ENCODE measurements around the gene DNAH2. TPM values are rescaled to one million over a fixed set of nuclear protein-coding genes. Genes with fewer than 3 reads are reported as not detected.

DNAH2 gene
- total and polyA plus RNA-seq, 2 of the 13 experiments (the other 11 are each of a cell fraction or from before 2014, with no cell fraction given) = not detected

- TF ChIP-seq FOXA1 (IDR thresholded peaks at IDR 0.05) (no peak), FOXA1 (CRISPR knock-in tag; IDR thresholded peaks at IDR 0.05) (peak; percentile 87), ZNF350 (CRISPR knock-in tag; IDR thresholded peaks at IDR 0.05; ENCODE audit: borderline replicate concordance, low read depth) (peak; percentile 31; the same call in 1 of the 2 replicates), KDM3A (CRISPR knock-in tag; IDR thresholded peaks at IDR 0.05; ENCODE audit: low read depth) (peak; percentile 92), ZNF431 (CRISPR knock-in tag; IDR thresholded peaks at IDR 0.05; ENCODE audit: borderline replicate concordance, low read depth) (no peak)
- TF ChIP-seq, protein P1, sequence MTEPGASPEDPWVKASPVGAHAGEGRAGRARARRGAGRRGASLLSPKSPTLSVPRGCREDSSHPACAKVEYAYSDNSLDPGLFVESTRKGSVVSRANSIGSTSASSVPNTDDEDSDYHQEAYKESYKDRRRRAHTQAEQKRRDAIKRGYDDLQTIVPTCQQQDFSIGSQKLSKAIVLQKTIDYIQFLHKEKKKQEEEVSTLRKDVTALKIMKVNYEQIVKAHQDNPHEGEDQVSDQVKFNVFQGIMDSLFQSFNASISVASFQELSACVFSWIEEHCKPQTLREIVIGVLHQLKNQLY (CRISPR knock-in tag; IDR thresholded peaks at IDR 0.05) = no peak
Measured at GRCh38 chr17:7851438-7852261, 134.1 kb downstream of the DNAH2 start (continued).

- H4K20me1 ChIP-seq (ENCODE audit: insufficient read depth, low read length) = peaks cover 7% of the 10 kb centered on the region
- no peak overlapping the region for H2AFZ ChIP-seq (ENCODE audit: low read length)
- WGBS (ENCODE audit: low lambda C conversion rate) = 98% methylated on average over 18 of the region's 20 CpGs
- H3K9me3 ChIP-seq (ENCODE audit: low read length) = no peaks in the 10 kb centered on the region
- no peak overlapping the region for H3K27ac ChIP-seq (ENCODE audit: extremely low read length, insufficient read depth, low read length)
- no TSS peak for BruUV-seq (replicated peaks)
- DNase-seq (ENCODE audit: low spot score) (no peak), FAIRE-seq (no peak), ATAC-seq (no peak)
- H3K79me2 ChIP-seq (ENCODE audit: insufficient read depth, low read length) = no peaks in the 10 kb centered on the region
- peaks cover 27 to 42% of the 10 kb centered on the region in 2 experiments for H3K36me3 ChIP-seq (replicated peaks in 1 of 2; ENCODE audit: control insufficient read depth in 1 of 2, insufficient read depth in 2 of 2, low read length in 2 of 2)
- H3K4me2 ChIP-seq (ENCODE audit: low read depth, low read length) = no peak overlapping the region
- CTCF ChIA-PET (ENCODE audit: low intra/inter-chr PET ratio, low total read pairs) = interaction anchor here (1.2 to 2.7 kb wide), 4 partner anchors 17 to 45 kb away, joined by 4 to 28 read pairs (median 5); no protein-coding TSS in a partner anchor
- H3K27me3 ChIP-seq (ENCODE audit: control insufficient read depth in 1 of 2, insufficient read depth in 2 of 2, low read length in 2 of 2) = no peaks in the 10 kb centered on the region
- intact Hi-C loops (cut with micrococcal nuclease; ENCODE audit: unreplicated experiment) (no loop called here), in situ Hi-C loops (cut with HindIII; ENCODE audit: extremely low pct_ligation_motif_present, low pct_unique_long_range_greater_than_20kb) (no loop called here)
- peaks cover 15% of the 10 kb centered on the region for H3K4me1 ChIP-seq (ENCODE audit: insufficient read depth, low read length)
- no peak overlapping the region for H3K4me3 ChIP-seq (replicated peaks in 1 of 3; ENCODE audit: insufficient read depth in 1 of 3, low read depth in 2 of 3, low read length in 3 of 3)
- POLR2A ChIA-PET = no interaction called here
- no peak overlapping the region for H3K9ac ChIP-seq (ENCODE audit: insufficient read depth, low read depth, low read length)
- 0 out of 2 replicates have a peak, but pooled peaks have one; percentile 12 for TF ChIP-seq ZNF598 (CRISPR knock-in tag; IDR thresholded peaks at IDR 0.05; ENCODE audit: borderline replicate concordance)
- no peak for TF ChIP-seq ZNF414 (CRISPR knock-in tag; IDR thresholded peaks at IDR 0.05)
- no peak for TF ChIP-seq CCDC6 (CRISPR knock-in tag; IDR thresholded peaks at IDR 0.05)
- TF ChIP-seq, protein P2, sequence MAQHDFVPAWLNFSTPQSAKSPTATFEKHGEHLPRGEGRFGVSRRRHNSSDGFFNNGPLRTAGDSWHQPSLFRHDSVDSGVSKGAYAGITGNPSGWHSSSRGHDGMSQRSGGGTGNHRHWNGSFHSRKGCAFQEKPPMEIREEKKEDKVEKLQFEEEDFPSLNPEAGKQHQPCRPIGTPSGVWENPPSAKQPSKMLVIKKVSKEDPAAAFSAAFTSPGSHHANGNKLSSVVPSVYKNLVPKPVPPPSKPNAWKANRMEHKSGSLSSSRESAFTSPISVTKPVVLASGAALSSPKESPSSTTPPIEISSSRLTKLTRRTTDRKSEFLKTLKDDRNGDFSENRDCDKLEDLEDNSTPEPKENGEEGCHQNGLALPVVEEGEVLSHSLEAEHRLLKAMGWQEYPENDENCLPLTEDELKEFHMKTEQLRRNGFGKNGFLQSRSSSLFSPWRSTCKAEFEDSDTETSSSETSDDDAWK (CRISPR knock-in tag; IDR thresholded peaks at IDR 0.05) = no peak
- TF ChIP-seq YEATS4 (CRISPR knock-in tag; IDR thresholded peaks at IDR 0.05; ENCODE audit: borderline replicate concordance) = no peak
- TF ChIP-seq, protein P3, sequence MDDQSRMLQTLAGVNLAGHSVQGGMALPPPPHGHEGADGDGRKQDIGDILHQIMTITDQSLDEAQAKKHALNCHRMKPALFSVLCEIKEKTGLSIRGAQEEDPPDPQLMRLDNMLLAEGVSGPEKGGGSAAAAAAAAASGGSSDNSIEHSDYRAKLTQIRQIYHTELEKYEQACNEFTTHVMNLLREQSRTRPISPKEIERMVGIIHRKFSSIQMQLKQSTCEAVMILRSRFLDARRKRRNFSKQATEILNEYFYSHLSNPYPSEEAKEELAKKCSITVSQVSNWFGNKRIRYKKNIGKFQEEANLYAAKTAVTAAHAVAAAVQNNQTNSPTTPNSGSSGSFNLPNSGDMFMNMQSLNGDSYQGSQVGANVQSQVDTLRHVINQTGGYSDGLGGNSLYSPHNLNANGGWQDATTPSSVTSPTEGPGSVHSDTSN (CRISPR knock-in tag; IDR thresholded peaks at IDR 0.05; ENCODE audit: borderline replicate concordance) = no peak
- TF ChIP-seq ZNF773 (CRISPR knock-in tag; IDR thresholded peaks at IDR 0.05; ENCODE audit: borderline replicate concordance) = no peak
- no peak for TF ChIP-seq MXI1 (IDR thresholded peaks at IDR 0.05; ENCODE audit: borderline replicate concordance, low read depth, low read length)
- no peak for TF ChIP-seq GTF3A (CRISPR knock-in tag; conservative IDR thresholded peaks at IDR 0.05)
- TF ChIP-seq, protein P4, sequence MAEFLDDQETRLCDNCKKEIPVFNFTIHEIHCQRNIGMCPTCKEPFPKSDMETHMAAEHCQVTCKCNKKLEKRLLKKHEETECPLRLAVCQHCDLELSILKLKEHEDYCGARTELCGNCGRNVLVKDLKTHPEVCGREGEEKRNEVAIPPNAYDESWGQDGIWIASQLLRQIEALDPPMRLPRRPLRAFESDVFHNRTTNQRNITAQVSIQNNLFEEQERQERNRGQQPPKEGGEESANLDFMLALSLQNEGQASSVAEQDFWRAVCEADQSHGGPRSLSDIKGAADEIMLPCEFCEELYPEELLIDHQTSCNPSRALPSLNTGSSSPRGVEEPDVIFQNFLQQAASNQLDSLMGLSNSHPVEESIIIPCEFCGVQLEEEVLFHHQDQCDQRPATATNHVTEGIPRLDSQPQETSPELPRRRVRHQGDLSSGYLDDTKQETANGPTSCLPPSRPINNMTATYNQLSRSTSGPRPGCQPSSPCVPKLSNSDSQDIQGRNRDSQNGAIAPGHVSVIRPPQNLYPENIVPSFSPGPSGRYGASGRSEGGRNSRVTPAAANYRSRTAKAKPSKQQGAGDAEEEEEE (CRISPR knock-in tag; IDR thresholded peaks at IDR 0.05; ENCODE audit: borderline replicate concordance) = no peak
- TF ChIP-seq EEA1 (CRISPR knock-in tag; IDR thresholded peaks at IDR 0.05; ENCODE audit: borderline replicate concordance) = 0 out of 2 replicates have a peak, but pooled peaks have one; percentile 8
Measured at GRCh38 chr17:7852262-7852670, 134.7 kb downstream of the DNAH2 start.
